ENCODE data around the gene METTL25B.

The METTL25B gene

DNA sequence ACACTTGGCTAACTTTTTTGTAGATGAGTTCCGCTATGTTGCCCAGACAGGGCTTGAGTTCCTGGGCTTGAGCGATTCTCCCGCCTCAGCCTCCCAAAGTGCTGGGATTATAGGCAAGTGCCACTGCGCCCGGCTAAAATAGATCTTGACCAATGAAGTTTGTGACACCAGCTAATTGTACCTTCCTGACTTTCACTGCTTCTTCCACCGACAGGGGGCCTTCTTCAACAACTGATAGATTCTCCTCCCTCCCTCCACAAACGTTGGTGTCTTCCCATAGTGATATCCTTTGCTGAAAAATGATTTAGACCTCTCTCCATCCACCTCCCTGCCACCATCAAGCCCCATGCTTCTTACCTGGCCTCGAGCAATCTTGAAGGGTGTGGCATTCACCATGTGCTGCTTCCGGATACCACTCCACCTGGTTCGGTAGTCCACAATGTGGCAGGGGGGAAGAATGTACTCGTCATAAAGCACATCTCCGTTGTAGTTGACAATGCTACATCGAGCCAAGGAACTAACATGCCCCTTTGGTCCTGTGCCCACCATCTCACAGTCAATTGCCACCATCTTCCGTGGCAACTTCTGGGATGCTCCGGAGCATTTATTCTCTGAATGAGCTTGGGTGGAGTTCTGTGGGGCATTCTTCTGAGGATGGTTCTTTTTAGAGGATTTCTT lies 1.6 kb upstream of the METTL25B start:
- DNase-seq (ENCODE audit: low read depth): no peak

DNA sequence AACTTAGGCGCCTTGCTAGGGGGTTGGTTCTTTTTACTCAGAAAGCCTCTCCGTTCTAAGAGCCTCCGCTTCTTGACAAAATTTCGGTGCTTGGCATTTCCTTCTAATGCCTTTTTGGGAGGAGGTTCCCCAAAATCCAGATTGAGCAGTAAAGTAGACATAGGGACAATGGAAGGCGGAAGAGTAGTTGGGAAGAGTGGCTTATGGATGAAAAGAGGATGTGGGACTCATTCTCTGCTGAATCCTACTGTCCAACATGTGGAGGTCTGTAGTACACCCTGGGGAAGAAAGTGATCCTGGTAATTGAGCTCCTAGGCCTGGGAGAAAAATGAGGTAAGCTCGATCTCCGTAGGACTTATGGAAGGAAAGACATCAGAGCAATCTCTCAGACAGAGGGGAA lies 777 bp upstream of the METTL25B start:
- DNase-seq (ENCODE audit: low read depth): no peak

DNA sequence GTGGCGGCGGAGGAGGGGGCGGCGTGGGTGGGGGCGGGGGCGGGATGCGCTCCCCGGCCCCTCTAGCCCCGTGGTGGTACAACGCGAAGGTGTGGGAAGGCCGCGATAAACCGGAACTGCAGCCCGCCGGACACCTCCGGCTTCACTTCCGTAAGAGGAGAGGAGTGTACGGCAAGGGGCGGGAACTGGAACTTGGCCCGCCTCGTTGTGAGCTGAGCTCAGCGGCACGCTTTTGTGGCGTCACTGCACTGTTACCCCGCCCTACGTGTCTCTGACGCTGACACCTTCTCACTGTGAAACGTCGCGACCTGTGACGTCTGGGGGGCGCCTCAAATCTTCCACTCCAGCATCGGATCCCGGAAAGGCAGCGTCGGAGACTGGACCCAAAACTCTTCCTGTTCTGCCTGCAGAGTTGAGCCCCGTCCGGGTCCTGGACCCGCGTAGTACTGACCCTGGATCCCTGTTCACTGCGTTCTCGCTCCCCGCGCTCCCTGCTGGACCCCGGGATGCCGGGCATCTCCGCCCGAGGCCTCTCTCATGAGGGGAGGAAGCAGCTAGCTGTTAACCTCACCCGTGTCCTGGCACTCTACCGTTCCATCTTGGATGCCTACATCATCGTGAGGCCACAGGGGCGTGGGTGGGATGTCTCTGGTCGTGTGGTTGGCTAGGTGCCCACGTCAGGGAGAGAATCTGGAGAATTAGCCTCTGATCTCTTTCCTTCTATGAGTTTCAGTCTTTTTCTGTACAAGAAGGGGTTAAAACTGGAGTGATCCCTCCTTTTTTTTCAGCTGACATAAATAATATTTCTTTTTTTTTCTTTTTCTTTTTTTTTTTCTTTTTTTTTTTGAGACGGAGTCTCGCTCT lies 562 bp downstream of the METTL25B start, which contains the start of gene ISG20L2:
Gene ISG20L2 (minus strand): TSS at position 168 of the 864 bp plus-strand sequence. CDS start 1,114 bp downstream, outside the sequence.
- peak; percentile 91 for DNase-seq (ENCODE audit: low read depth)

DNA sequence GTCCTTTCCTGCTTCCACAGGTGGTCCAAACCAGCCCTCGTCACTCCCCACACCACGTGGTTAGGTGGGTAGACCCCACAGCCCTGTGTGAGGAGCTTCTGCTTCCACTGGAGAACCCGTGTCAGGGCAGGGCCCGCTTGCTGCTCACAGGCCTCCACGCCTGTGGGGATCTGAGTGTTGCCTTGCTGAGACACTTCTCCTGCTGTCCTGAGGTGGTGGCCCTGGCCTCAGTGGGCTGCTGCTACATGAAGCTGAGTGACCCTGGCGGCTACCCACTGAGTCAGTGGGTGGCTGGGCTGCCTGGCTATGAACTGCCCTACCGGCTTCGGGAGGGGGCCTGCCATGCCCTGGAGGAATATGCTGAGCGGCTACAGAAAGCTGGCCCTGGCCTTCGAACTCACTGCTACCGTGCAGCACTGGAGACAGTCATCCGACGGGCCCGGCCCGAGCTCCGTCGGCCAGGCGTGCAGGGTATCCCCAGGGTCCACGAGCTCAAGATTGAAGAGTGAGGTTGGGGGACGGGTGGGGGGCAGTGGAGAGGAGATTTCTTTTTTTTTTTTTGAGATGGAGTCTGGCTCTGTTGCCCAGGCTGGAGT lies 5.8 kb downstream of the METTL25B start:
- no peak for DNase-seq (ENCODE audit: low read depth)

DNA sequence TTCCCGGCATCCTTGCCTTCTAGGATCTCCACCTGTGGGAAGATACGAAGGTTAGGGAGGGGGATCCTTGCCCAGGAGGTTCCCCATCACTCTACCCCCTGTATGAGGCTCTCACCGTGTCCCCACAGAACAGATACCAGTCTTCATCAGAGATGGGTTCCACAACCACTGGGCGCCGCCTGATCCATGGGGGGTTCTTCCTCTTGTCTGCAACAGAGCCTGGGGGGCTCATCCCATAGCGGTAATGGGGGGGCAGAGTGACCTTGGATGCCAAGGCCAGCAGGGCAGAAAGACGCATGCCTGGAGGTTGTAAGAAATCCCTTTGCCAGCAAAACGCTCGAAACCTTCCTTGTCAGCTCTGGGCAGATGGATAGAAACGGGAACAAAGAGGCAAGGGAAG lies 10.1 kb downstream of the METTL25B start:
- DNase-seq (ENCODE audit: low read depth): no peak

DNA sequence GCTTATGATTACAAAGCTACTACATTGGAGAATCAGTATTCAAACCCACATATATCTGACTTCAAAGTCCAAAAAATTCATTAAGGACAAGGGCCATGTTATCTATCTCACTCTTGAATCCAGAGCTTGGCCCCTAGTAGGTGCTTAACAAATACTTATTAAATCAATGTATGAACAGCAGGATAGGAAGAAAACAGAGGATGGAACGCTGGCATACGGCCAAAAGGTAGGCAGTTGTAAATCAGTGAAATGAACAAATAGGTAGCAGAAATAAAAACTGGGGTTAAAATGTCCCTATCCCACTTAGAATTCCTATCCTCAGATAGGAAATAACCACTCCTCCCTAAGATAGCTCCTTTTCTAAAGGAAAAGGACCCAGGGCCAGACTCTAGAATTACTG lies 10.6 kb downstream of the METTL25B start:
- no peak for DNase-seq (ENCODE audit: low read depth)

DNA sequence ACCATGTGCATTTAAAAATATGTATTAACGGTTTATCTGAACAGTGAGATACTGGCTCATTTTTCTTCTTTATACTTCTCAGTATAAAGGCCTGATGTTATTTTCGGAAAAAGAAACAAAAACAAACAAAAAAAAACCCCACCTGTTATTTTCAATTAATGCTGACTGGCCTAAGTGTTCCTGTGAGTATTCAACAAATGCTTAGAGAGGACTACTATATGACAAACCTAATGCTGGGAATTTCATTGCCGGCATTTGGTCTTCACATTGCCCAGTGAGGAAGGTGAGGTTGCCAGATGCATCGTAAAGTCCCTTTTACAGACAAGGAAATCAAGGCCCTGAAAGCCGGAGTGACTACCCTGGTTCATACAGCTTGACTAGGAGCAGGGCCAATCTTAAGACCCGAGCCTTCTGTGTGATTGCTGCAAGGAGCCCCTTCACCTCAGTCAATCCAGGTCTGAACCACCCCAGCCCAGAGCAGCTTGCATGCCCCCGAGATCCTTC lies 12.0 kb downstream of the METTL25B start:
- DNase-seq (ENCODE audit: low read depth): no peak

DNA sequence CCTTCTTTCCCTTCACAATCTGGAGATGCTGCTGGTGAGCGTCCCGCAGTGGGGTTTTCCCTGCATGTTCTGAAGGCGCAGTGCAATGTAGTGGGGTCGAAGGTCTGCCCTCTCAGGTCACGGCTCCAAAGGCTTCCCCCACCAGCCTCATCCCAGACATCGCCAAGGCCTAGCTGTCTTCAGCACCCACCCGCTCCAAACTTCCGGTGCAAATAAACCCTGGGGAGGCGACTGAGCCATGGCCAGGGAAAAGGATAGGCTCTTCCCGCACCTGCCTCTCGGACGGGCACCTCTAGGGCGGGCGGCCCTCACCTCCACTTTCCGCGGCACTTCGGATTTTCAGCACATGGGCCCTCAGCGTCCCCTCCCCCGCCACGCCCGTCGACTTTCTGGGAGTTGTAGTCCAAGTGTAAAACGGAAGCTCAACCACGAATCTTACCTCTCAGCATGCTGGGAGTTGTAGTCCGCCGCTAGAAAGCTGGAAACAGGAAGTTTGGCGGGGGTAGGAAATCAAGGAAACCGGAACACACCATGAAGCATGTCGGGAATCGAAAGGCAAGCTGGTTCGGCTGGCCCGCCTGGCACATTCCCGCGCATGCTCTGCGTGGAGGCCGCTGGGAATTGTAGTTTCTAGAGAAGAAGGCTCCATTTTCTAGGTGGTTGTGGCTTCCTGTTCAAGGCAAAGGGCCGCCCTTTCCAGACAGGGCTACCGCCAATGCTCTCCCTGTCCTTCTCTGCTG lies 12.6 kb downstream of the METTL25B start, which contains the start of gene MRPL24:
Gene MRPL24 (minus strand): TSS at position 348 of the 740 bp plus-strand sequence. CDS start 2,384 bp downstream, outside the sequence.
- DNase-seq (ENCODE audit: low read depth): peak; percentile 99

DNA sequence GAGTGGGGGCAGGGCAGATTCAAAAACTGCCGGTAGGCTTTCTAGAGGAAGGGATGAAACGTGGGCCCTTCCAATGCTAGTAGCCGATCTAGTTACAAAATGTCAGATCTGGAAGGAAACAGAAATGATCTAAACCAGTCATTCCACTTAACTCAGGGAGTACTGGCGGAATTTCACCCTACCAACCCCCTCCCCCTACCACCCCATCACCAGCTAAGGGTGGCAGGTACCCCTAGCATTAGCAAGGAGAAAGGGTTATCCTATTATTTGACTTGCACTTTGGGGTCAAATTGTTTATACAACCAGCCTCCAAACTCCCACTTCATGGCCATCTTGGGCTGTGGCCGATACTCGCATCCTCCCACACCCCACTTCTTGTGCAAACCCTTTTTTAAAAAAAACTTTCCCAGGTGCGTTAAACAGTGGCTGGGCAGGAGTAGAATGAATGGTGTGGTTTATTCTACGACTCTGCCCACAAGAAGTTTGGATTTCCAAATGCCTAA lies 13.3 kb downstream of the METTL25B start:
- no peak for DNase-seq (ENCODE audit: low read depth)

DNA sequence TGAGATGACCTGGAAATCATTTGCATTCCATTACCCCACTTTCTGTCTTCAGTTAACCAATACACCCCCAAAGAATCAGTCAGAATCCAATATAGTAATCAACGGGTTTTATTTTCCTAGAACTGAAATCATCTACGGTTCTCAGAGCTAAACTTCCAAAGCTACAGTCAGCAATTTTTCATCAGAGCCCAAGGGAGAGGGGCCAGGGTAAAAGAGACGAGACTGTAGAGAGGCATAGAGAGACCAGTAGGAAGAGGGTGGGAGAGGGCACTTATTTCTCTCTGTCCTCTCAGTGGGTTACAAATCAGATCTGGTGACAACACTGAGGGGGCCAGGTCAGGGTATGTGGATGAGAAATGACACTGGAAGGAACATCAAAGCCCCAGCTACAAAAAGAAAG lies 13.7 kb downstream of the METTL25B start:
- no peak for DNase-seq (ENCODE audit: low read depth)

DNA sequence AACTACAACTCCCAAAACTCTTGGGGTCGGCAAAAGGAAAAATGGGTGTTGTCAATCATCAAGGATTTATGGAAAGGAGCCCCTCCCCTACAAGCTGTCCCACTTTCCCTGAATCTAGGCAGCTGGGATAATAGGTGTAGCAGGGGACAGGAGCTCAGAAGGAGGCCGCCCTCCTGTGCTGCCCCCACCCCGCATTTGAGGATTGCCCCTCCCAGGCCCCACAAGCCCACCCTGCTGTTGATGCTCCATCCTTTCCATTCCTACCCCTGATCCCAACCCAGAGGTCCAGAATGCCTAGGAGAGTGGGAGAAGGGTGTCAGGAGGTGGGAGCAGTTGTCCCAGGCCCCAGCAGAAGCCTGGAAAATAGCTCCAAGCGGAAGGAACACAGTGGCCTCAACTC lies 14.5 kb downstream of the METTL25B start:
- no peak for DNase-seq (ENCODE audit: low read depth)

DNA sequence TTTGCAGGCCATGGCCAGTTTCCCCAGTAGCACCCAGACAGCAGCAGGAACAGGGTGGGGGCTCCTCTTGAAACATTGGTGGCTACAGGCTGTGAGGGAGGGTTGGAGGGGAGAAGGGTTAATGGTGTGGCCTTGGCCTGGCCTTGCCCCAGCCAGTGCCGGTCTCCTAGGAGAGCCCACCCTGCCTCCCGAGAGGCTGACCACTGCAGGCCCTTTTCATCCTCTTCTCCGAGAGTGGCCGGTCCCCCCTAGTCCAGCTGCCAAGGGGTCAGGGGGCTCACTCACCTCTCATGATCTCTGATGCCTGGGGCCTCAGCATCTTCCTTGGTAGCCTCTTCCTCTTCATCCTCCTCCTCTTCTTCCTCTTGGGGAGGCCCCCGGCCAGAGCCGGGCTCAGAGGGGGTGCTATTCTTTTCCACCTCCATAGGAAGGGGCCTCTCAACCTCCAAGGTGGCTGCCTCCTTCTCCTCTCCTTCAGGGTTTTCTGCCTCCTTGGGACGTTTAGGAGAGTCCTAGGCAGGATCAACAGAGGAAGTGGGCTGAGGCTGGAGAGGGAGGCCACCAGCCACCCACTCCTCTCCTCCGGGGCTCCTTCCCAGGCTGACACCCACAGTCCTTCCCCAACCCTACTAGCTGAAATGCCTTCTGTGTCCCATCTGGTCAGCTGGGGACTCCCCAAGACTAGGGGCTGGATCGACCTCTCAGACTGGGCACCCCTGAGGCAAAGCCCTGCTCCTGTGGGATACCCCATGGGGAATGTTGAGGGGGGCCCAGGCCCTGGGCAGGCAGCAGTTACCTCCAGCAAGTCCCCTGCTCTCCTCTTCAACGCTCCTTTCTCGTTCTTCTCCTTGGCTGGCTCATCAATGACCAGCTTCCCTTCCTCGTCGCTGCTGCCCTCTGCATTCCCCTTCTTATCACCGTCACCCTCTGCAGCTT lies 15.4 kb downstream of the METTL25B start:
- DNase-seq (ENCODE audit: low read depth): no peak

DNA sequence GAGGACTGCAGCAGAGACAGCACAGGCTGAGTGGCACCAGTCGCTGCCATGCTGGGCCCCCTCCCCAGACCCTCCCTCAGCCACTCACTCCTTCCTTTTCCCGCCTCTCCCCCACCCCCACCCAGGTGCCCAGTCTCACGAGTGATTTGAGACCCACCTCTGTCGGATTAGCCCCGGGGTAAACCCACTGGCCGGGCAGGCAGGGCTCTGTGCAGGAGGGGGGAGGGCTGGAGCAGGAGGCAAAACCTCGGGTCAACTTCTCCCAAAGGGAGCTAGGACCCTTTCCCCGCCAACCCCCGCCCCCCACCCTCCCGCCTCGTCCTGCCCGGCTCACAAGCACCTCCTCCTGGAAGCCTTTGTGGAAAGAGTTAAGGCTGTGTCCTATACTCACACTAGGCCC lies 16.1 kb downstream of the METTL25B start:
- no peak for DNase-seq (ENCODE audit: low read depth)

DNA sequence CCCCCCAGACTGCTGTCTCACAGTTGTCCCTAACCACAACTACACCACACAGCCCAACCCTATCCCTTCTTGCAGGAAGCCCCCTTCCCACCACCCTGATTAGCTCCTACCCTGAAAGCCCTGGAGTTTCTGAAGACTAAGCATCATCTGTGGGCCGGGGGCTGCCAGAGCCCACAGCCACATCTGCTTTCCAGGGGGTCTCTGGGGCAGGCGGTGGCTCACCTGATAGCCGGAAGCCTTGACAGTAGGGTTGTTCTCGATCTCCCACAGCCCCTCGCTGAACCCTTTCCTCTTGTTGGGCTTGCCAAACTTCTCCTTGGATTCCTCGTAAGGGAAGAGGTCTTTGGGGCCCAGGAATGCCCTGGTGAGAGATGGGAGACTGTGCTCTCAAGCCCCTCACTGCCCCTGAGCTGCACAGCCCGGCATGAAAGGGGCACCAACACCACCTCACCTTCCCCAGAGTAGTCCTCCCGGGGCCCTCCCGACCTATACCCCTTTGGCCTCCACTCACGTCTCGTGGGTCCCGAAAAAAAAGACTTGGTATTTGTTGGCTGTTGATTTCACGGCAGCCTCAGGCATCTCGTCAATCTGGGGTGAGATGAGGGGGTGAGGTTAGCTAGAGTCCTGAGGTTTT lies 16.6 kb downstream of the METTL25B start:
- DNase-seq (ENCODE audit: low read depth): no peak

DNA sequence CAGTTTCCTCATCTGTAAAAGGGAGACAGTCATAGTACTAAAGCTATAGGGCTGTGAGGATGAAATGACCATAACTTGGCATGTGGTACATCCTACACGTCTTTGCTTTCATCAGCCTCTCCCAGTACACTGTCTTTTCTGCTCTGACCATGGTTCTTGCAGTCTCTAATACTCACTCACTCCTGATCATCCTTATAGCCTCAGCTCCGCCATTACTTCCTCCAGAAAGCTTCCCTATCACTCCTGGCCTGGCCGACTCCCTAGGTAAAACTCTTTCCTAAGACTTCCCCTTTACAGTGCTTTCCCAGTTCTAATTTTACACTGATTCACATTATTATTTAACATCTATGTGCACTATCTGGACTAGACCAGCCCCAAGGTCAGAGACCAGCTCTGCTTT lies 17.6 kb downstream of the METTL25B start:
- no peak for DNase-seq (ENCODE audit: low read depth)

DNA sequence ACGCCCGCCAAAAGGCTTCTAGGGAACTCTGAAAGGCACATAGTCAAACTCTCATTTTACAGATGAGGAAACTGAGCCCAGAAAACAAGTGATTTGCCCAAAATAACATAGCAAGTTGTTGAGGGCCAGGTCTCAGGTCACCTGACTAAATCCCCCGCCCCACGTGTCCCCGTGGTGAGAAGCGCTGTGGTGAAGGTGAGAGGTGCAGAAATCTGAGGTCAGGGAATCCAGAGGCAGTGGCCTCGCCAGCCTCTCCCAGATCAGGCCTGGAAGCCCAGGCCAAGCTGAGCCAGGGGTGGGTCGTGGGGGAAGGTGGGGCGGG lies 18.1 kb downstream of the METTL25B start:
- DNase-seq (ENCODE audit: low read depth): no peak

DNA sequence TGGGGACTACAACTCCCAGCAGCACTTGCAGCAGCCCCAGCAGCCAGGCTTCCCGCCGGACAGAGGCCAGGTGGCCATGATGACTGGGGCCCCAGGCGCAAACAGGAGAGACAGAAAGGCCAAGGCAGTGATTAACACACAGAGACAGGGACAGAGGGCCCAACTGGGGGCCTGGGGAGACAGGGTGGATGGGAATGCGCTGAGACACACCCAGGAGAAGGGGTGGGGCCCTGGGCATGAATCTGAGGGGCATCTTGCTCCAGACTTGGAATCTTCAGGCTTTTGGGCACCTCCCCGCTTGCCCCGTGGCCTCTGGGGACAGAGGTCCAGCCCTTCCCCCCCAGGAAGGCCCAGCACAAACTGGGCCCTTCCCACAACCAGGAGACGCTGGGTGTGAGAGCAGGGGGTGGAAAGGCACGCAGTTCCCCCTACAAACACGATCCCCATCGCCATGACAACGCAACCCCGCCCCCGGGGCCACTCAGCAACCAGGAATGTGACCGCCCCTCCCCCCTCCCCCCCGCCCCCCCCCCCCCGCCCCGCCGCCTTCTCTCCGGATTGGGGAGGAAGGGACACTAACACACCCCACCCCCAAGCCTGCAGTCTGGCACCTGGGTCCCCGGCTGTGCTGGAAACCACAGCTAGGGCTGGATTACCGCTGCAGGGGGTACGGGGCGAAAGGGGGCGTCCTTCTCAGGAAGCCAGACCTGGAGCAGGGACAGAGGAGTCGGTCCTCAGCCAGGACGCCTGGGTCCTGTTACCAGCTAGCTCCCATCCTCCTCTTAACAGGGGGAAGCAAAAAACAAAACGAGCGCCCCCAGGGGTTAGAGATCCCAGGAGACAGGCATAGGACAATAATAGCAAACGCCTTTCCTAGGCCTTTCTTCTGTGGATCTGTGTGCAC lies 18.7 kb downstream of the METTL25B start:
- DNase-seq (ENCODE audit: low read depth): peak; percentile 86

DNA sequence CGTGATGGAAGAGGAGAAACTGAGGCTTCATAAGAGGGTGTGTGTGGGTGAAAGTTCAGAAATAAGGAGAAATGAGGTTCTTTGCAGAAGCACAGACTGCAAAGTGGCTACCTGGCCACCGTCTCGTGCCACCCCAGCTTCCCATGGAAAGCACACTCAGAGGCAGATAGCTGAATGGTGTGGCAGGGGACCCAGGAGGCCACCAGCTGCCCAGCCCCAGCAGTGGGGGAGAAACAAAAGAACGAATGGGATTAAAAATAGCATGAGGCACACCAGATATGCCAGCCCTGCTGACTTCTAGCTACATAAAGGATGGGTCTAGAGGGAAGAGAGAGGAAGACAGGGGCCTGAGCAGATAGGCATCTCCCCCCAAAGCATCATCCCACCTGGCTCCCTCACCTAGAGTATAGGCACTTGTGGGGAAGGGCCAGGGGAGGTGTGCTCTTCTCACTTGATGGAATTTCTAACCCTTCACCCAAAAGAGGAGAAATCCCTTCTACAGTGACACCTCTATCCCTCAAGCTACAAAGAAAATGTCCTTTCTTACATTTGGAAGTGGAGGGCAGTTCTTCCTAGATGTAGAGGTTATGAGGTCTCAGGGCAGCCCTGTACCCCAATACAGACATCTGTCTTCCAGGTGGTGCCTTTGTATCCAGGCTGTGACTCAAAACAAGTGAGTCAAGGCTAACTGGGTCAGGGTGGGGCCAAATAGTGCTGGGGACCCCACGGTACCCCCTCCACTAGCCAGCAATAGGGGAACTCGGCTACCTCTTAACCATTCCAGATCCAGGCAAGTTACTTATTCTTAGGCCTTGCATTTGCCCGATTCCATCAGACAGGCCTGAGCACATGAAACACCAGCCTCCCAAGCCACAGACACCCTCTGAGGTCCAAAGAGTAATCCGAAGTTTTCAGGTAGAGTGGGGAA lies 19.7 kb downstream of the METTL25B start:
- no peak for DNase-seq (ENCODE audit: low read depth)
